Neural progenitor cell (in vitro differentiated cells): Measurements from ENCODE around the gene ANGEL1.

Experiments used
- EZH2 ChIP-seq: fragments of 200-600 bp; sonication (generic); IDR thresholded peaks from 2 replicates; pipeline ENCODE4 v1.6.1; 2017; ENCODE audit warnings: antibody characterized with exemption, mild to moderate bottlenecking, moderate library complexity
- EZH2phosphoT487 ChIP-seq: fragments of 200-600 bp; sonication (generic); IDR thresholded peaks from 2 replicates; pipeline ENCODE4 v1.6.1; 2017; ENCODE audit warnings: antibody characterized with exemption
- TF ChIP-seq, protein P1 (sequence below): fragments of 200-600 bp; sonication (generic); IDR thresholded peaks from 2 replicates; pipeline ENCODE4 v1.5.1; 2017; ENCODE audit warnings: antibody characterized with exemption, mild to moderate bottlenecking

DNA sequence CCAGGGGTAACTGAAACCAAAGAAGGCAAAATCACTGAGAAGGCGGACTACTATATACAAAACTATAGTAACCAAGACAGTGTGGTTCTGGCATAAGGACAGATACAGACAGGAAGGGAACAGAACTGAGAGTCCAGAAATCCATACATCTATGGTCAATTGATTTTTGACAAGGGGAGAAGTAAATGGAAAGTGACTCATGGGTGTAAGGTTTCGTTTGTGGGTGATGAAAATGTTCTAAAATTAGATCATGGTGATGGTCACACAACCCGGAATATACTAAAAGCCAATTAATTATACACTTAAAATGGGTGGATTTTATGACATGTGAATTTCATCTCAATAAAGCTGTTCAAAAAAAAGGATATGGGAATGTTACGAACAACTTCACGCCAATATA is 18.7 kb downstream of the ANGEL1 start:
- TF ChIP-seq, protein P1, sequence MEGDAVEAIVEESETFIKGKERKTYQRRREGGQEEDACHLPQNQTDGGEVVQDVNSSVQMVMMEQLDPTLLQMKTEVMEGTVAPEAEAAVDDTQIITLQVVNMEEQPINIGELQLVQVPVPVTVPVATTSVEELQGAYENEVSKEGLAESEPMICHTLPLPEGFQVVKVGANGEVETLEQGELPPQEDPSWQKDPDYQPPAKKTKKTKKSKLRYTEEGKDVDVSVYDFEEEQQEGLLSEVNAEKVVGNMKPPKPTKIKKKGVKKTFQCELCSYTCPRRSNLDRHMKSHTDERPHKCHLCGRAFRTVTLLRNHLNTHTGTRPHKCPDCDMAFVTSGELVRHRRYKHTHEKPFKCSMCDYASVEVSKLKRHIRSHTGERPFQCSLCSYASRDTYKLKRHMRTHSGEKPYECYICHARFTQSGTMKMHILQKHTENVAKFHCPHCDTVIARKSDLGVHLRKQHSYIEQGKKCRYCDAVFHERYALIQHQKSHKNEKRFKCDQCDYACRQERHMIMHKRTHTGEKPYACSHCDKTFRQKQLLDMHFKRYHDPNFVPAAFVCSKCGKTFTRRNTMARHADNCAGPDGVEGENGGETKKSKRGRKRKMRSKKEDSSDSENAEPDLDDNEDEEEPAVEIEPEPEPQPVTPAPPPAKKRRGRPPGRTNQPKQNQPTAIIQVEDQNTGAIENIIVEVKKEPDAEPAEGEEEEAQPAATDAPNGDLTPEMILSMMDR = no peak
- TF ChIP-seq EZH2 (no peak), EZH2phosphoT487 (no peak)
